ENCODE data around the gene CAV2.
A peak's percentile ranks its signal among the peaks of the same experiment; 100 is the strongest.

The CAV2 gene

DNA sequence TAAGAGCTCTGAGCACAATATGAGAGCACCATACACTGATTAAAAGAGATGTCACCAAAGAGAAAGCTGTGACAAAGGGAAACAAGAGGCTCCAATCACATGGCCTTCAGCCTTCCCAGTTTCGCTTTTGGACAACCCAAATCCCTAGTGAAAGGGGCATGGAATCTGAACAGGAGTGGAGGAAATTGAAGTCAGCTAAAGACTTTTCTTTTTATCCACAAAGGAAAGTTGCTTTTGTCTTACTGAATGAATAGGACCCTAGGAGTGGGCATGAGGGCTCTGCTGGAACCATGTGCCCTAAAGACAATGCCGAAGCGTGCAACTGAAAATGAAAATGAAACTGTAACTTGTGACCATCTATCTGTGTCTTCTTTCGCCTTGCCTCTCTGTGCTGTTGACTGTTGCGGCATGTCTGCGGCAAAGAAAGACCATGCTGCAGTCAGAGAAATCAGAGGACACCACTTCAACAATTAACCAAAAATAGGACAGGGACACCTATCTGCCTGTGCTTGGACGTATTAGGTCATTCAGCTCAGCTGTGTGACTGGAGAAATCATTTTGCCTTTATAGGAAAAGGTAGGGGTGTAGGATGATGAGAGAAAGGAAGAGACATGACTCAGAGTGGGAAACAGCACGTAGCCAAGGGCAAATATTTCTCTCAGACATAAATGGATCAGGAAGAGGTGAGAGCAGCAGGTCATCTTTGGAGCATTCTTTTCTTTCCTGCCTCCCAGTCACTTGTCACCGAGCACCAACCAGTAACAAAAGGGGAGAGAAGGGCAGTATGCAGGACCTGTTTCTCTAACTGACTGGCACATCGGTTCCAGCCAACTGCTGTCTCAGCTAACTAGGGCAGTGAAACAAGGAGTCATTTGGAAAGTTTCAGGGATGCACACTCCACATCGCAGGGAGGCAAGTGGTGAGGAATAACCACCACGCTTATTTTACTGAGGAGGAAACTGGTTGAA is 12.3 kb downstream of the CAV2 start:
- H3K27ac ChIP-seq (ENCODE audit: low read length): no peak overlapping the region
- H3K4me3 ChIP-seq (ENCODE audit: low read length): no peak overlapping the region
- no peak overlapping the region for H3K9ac ChIP-seq (ENCODE audit: low read length)
- H3K36me3 ChIP-seq (ENCODE audit: control insufficient read depth, low read depth, low read length): no peaks in the 10 kb centered on the region
- no peaks in the 10 kb centered on the region for H3K4me1 ChIP-seq (ENCODE audit: control insufficient read depth, low read depth, low read length)
- no peaks in the 10 kb centered on the region for H3K27me3 ChIP-seq (ENCODE audit: control insufficient read depth, insufficient read depth, low read length)
- no peaks in the 10 kb centered on the region for H3K9me3 ChIP-seq (ENCODE audit: control insufficient read depth, low read depth, low read length)

- Histone ChIP-seq H3K4me1 (ENCODE audit: control insufficient read depth, low read depth, low read length) (no peaks in the 10 kb centered on the region), H3K27me3 (ENCODE audit: control insufficient read depth, insufficient read depth, low read length) (no peaks in the 10 kb centered on the region), H3K9me3 (ENCODE audit: control insufficient read depth, low read depth, low read length) (no peaks in the 10 kb centered on the region), H3K27ac (ENCODE audit: low read length) (no peak overlapping the region), H3K36me3 (ENCODE audit: control insufficient read depth, low read depth, low read length) (no peaks in the 10 kb centered on the region), H3K4me3 (ENCODE audit: low read length) (no peak overlapping the region), H3K9ac (ENCODE audit: low read length) (no peak overlapping the region)
Measured at GRCh38 chr7:116512520-116513188, 13.1 kb downstream of the CAV2 start.

- no peaks in the 10 kb centered on the region for H3K27me3 ChIP-seq (ENCODE audit: control insufficient read depth, insufficient read depth, low read length)
- no peak overlapping the region for H3K9ac ChIP-seq (ENCODE audit: low read length)
- H3K4me3 ChIP-seq (ENCODE audit: low read length): no peak overlapping the region
- no peaks in the 10 kb centered on the region for H3K4me1 ChIP-seq (ENCODE audit: control insufficient read depth, low read depth, low read length)
- no peaks in the 10 kb centered on the region for H3K36me3 ChIP-seq (ENCODE audit: control insufficient read depth, low read depth, low read length)
- no peaks in the 10 kb centered on the region for H3K9me3 ChIP-seq (ENCODE audit: control insufficient read depth, low read depth, low read length)
- no peak overlapping the region for H3K27ac ChIP-seq (ENCODE audit: low read length)
Measured at GRCh38 chr7:116515584-116515983, 16.0 kb downstream of the CAV2 start.

DNA sequence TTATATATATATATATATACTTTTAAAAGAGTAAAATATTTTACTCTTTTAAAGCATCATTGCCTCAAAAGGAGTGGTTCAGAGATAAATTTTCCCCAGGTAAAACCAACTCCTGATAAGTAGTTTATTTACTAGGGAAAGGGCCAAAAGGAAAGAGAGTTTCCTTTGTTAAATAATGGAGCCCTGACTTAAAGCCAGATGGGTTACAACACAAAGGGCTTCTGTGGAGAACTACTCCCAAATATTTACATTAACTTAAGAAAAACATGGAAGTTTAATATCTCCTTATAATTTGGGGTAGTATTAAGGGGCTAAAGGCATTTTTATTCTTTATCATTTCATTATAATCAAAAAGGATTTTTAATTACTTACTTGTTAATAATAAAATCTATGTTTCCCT is 16.8 kb downstream of the CAV2 start:
- H3K9me3 ChIP-seq (ENCODE audit: control insufficient read depth, low read depth, low read length): no peaks in the 10 kb centered on the region
- no peaks in the 10 kb centered on the region for H3K4me1 ChIP-seq (ENCODE audit: control insufficient read depth, low read depth, low read length)
- no peak overlapping the region for H3K9ac ChIP-seq (ENCODE audit: low read length)
- H3K27me3 ChIP-seq (ENCODE audit: control insufficient read depth, insufficient read depth, low read length): no peaks in the 10 kb centered on the region
- no peak overlapping the region for H3K4me3 ChIP-seq (ENCODE audit: low read length)
- H3K36me3 ChIP-seq (ENCODE audit: control insufficient read depth, low read depth, low read length): no peaks in the 10 kb centered on the region
- no peak overlapping the region for H3K27ac ChIP-seq (ENCODE audit: low read length)

DNA sequence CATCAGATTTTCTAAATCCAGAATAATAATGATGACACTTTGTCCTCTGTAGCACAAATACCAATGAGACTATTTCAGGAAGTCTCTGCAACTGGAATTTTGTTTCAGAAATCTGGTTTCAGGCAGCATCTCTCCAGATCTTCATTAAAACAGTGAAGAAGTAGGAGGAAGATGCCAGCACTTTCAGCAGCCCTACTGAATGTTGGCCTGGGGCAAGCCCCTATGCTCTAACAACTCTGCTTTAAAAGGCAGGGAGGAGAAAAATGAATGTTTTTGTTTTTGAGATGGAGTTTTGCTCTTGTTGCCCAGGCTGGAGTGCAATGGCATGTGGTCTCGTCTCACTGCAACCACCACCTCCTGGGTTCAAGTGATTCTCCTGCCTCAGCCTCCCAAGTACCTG is 18.1 kb downstream of the CAV2 start:
- Histone ChIP-seq H3K4me3 (ENCODE audit: low read length) (no peak overlapping the region), H3K27me3 (ENCODE audit: control insufficient read depth, insufficient read depth, low read length) (no peaks in the 10 kb centered on the region), H3K9me3 (ENCODE audit: control insufficient read depth, low read depth, low read length) (no peaks in the 10 kb centered on the region), H3K9ac (ENCODE audit: low read length) (no peak overlapping the region), H3K27ac (ENCODE audit: low read length) (no peak overlapping the region), H3K4me1 (ENCODE audit: control insufficient read depth, low read depth, low read length) (peaks cover 12% of the 10 kb centered on the region), H3K36me3 (ENCODE audit: control insufficient read depth, low read depth, low read length) (no peaks in the 10 kb centered on the region)

DNA sequence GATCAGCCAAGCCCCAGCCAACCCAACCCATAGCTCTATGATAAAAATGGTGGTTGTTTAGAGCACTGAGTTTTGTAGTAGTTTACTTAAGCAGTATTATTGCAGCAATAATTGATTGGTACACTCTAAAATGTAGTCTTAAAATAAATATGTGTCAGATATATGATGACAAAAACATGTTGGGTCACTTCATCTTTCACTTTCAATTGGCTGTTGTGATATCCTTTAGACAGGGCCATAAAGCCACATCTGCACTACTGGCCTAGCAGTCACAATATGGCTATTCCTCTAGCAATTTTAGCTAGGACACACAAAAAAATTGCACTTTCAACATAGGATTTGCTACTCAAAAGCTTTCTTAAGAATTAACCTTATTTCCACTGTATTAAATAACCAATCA is 19.4 kb downstream of the CAV2 start:
- Histone ChIP-seq H3K27me3 (ENCODE audit: control insufficient read depth, insufficient read depth, low read length) (peaks cover 5% of the 10 kb centered on the region), H3K9me3 (ENCODE audit: control insufficient read depth, low read depth, low read length) (no peaks in the 10 kb centered on the region), H3K4me1 (ENCODE audit: control insufficient read depth, low read depth, low read length) (peaks cover 20% of the 10 kb centered on the region), H3K36me3 (ENCODE audit: control insufficient read depth, low read depth, low read length) (no peaks in the 10 kb centered on the region), H3K27ac (ENCODE audit: low read length) (no peak overlapping the region), H3K9ac (ENCODE audit: low read length) (no peak overlapping the region), H3K4me3 (ENCODE audit: low read length) (no peak overlapping the region)

GRCh38 chr7:116521046-116521664 is 21.6 kb downstream of the CAV2 start:
- Histone ChIP-seq H3K9ac (ENCODE audit: low read length) (no peak overlapping the region), H3K36me3 (ENCODE audit: control insufficient read depth, low read depth, low read length) (no peaks in the 10 kb centered on the region), H3K4me3 (ENCODE audit: low read length) (no peak overlapping the region), H3K27me3 (ENCODE audit: control insufficient read depth, insufficient read depth, low read length) (peaks cover 25% of the 10 kb centered on the region), H3K9me3 (ENCODE audit: control insufficient read depth, low read depth, low read length) (no peaks in the 10 kb centered on the region), H3K27ac (ENCODE audit: low read length) (no peak overlapping the region), H3K4me1 (ENCODE audit: control insufficient read depth, low read depth, low read length) (peaks cover 23% of the 10 kb centered on the region)

- Histone ChIP-seq H3K9ac (ENCODE audit: low read length) (no peak overlapping the region), H3K9me3 (ENCODE audit: control insufficient read depth, low read depth, low read length) (no peaks in the 10 kb centered on the region), H3K27ac (ENCODE audit: low read length) (no peak overlapping the region), H3K4me3 (ENCODE audit: low read length) (peak overlapping the region; percentile 27), H3K27me3 (ENCODE audit: control insufficient read depth, insufficient read depth, low read length) (peaks cover 36% of the 10 kb centered on the region), H3K36me3 (ENCODE audit: control insufficient read depth, low read depth, low read length) (no peaks in the 10 kb centered on the region), H3K4me1 (ENCODE audit: control insufficient read depth, low read depth, low read length) (peaks cover 30% of the 10 kb centered on the region)
Measured at GRCh38 chr7:116522247-116522646, 22.7 kb downstream of the CAV2 start.

GRCh38 chr7:116524221-116524608 is 24.7 kb downstream of the CAV2 start:
- H3K9ac ChIP-seq (ENCODE audit: low read length): no peak overlapping the region
- peak overlapping the region; percentile 78 for H3K4me3 ChIP-seq (ENCODE audit: low read length)
- peaks cover 49% of the 10 kb centered on the region for H3K27me3 ChIP-seq (ENCODE audit: control insufficient read depth, insufficient read depth, low read length)
- no peaks in the 10 kb centered on the region for H3K9me3 ChIP-seq (ENCODE audit: control insufficient read depth, low read depth, low read length)
- no peak overlapping the region for H3K27ac ChIP-seq (ENCODE audit: low read length)
- H3K36me3 ChIP-seq (ENCODE audit: control insufficient read depth, low read depth, low read length): no peaks in the 10 kb centered on the region
- peaks cover 34% of the 10 kb centered on the region for H3K4me1 ChIP-seq (ENCODE audit: control insufficient read depth, low read depth, low read length)

DNA sequence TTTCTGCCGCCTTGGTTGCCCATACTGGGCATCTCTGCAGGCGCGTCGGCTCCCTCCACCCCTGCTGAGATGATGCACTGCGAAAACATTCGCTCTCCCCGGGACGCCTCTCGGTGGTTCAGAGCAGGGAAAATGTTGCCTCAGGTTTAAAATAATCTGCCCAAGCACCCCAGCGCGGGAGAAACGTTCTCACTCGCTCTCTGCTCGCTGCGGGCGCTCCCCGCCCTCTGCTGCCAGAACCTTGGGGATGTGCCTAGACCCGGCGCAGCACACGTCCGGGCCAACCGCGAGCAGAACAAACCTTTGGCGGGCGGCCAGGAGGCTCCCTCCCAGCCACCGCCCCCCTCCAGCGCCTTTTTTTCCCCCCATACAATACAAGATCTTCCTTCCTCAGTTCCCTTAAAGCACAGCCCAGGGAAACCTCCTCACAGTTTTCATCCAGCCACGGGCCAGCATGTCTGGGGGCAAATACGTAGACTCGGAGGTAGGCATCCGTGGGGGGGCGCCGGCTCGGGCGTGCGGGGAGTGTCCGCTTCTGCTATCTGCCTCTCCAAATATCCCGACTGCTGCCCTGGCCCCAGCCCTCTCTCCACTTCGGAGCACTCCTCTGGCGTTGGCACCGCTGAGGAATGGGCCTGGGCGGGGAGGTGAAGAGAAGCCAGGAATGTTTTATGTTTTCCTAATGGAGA is 25.2 kb downstream of the CAV2 start, which contains the start of gene CAV1:
Gene CAV1, plus strand, starts transcription at position 428 of the 689 bp plus-strand sequence. Its CDS starts 27 bp downstream, at position 455.
- peak within 1 kb of the TSS; percentile 38 for H3K9ac ChIP-seq (ENCODE audit: low read length)
- H3K4me3 ChIP-seq (ENCODE audit: low read length): peak within 1 kb of the TSS; percentile 78
- H3K9me3 ChIP-seq (ENCODE audit: control insufficient read depth, low read depth, low read length): no peaks in the 10 kb centered on the region
- no peak within 1 kb of the TSS for H3K27ac ChIP-seq (ENCODE audit: low read length)
- peaks cover 34% of the 10 kb centered on the region for H3K4me1 ChIP-seq (ENCODE audit: control insufficient read depth, low read depth, low read length)
- peaks cover 49% of the 10 kb centered on the region for H3K27me3 ChIP-seq (ENCODE audit: control insufficient read depth, insufficient read depth, low read length)
- no peaks in the 10 kb centered on the region for H3K36me3 ChIP-seq (ENCODE audit: control insufficient read depth, low read depth, low read length)

DNA sequence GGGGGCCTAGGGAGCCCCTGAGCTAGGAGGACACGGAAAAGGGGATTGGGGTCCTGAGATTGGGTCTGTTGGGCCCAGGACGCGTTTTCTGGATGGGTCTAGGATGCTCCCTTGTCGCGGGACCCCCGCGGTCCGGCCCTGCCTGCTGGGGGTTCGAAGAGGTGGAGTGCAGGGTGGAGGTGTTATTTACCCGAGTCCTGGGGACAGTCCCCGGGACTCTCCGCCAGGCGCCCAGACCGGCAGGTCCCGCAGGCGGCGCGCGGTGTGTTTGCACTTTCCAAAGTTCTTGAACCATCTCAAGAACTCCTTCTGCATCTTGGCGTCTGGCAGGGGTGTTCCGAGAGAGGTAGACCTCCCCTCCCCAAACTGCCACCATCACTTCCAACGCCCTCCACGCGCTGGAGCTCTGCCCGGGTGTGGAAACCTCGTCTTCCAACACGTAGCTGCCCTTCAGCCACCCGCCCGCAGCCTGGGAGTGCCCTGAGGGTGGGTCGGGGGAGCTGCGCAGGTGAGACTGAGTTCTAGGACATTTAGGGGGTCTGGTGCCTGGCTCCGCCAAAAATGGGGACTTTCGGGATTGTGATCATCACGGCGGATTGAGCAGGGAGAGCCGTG is 25.9 kb downstream of the CAV2 start:
- H3K9me3 ChIP-seq (ENCODE audit: control insufficient read depth, low read depth, low read length): no peaks in the 10 kb centered on the region
- H3K27ac ChIP-seq (ENCODE audit: low read length): no peak overlapping the region
- H3K4me3 ChIP-seq (ENCODE audit: low read length): peak overlapping the region; percentile 78
- no peaks in the 10 kb centered on the region for H3K36me3 ChIP-seq (ENCODE audit: control insufficient read depth, low read depth, low read length)
- H3K9ac ChIP-seq (ENCODE audit: low read length): peak overlapping the region; percentile 38
- peaks cover 34% of the 10 kb centered on the region for H3K4me1 ChIP-seq (ENCODE audit: control insufficient read depth, low read depth, low read length)
- H3K27me3 ChIP-seq (ENCODE audit: control insufficient read depth, insufficient read depth, low read length): peaks cover 49% of the 10 kb centered on the region

Data from iPS-18a (cell line).